Measurements from ENCODE around the gene PGS1. TPM values are rescaled to one million over a fixed set of nuclear protein-coding genes. Genes with fewer than 3 reads are reported as not detected.

The PGS1 gene
- total and polyA plus RNA-seq, 2 experiments from 2014 or later: 30.4 to 42.5 TPM

- H3K79me2 ChIP-seq: no peaks in the 10 kb centered on the region
- H3K4me3 ChIP-seq: no peak overlapping the region
- no peak overlapping the region for H3K4me2 ChIP-seq
- no peak overlapping the region for H2AFZ ChIP-seq
- no peaks in the 10 kb centered on the region for H4K20me1 ChIP-seq (ENCODE audit: insufficient read depth, poor library complexity, severe bottlenecking)
- H3K36me3 ChIP-seq (replicated peaks; ENCODE audit: insufficient read depth, low read depth): no peaks in the 10 kb centered on the region
- no peak for DNase-seq (ENCODE audit: low spot score)
- no peaks in the 10 kb centered on the region for H3K4me1 ChIP-seq (ENCODE audit: insufficient read depth)
- no peaks in the 10 kb centered on the region for H3K27me3 ChIP-seq
- no peaks in the 10 kb centered on the region for H3K9me2 ChIP-seq (replicated peaks; ENCODE audit: insufficient read depth)
- WGBS (ENCODE audit: low lambda C conversion rate, missing lambda C conversion rate): 92% methylated on average over 20 of the region's 20 CpGs
- no peak for TF ChIP-seq CTCF (IDR thresholded peaks at IDR 0.05; ENCODE audit: poor library complexity)
- TF ChIP-seq EZH2phosphoT487 (IDR thresholded peaks at IDR 0.05; ENCODE audit: low read depth, severe bottlenecking, unreplicated experiment): no peak
- no peak for TF ChIP-seq EZH2 (IDR thresholded peaks at IDR 0.05; ENCODE audit: borderline replicate concordance)
- no peaks in the 10 kb centered on the region for H3K9me3 ChIP-seq (ENCODE audit: low read depth)
- H3K27ac ChIP-seq: no peak overlapping the region
These were observed 65.9 kb downstream of the PGS1 start for GRCh38 chr17:78444392-78444791.

- Histone ChIP-seq H4K20me1 (ENCODE audit: insufficient read depth, poor library complexity, severe bottlenecking) (no peaks in the 10 kb centered on the region), H3K27me3 (no peaks in the 10 kb centered on the region), H3K4me3 (no peak overlapping the region), H3K79me2 (no peaks in the 10 kb centered on the region), H3K4me2 (no peak overlapping the region), H3K9me2 (replicated peaks; ENCODE audit: insufficient read depth) (no peaks in the 10 kb centered on the region), H3K27ac (no peak overlapping the region), H3K4me1 (ENCODE audit: insufficient read depth) (no peaks in the 10 kb centered on the region), H2AFZ (no peak overlapping the region), H3K36me3 (replicated peaks; ENCODE audit: insufficient read depth, low read depth) (no peaks in the 10 kb centered on the region), H3K9me3 (ENCODE audit: low read depth) (no peaks in the 10 kb centered on the region)
- WGBS (ENCODE audit: low lambda C conversion rate, missing lambda C conversion rate): 97% methylated on average over 7 of the region's 7 CpGs
- no peak for DNase-seq (ENCODE audit: low spot score)
- TF ChIP-seq CTCF (IDR thresholded peaks at IDR 0.05; ENCODE audit: poor library complexity) (no peak), EZH2phosphoT487 (IDR thresholded peaks at IDR 0.05; ENCODE audit: low read depth, severe bottlenecking, unreplicated experiment) (no peak), EZH2 (IDR thresholded peaks at IDR 0.05; ENCODE audit: borderline replicate concordance) (no peak)
These were observed 68.4 kb downstream of the PGS1 start for GRCh38 chr17:78446833-78447232.

DNA sequence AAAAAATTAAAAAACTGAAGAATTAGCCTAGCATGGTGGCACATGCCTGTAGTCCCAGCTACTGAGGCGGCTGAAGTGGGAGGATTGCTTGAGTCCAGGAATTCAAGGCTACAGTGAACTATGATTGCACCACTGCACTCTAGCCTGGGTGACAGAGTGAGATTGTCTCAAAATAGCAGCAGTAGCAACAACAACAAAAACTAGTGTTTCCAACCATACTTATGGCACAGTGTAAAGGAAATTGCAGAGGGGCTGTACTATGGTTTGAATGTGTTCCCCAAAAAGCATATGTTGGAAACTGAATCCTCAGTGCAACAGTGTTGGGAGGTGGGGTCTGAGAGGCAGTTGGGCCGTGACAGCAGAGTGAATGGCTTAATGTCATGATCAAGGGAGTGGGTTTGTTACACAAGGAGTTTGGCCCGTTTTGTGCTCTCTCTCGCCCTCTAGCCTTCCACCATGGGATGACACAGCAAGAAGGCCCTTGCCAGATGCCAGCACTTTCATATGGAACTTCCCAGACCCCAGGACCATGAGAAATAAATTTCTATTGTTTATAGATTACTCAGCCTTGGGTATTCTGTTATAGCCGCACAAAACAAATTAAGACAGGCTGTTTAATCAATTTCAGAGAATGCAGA, 70.0 kb downstream of the PGS1 start:
- no peaks in the 10 kb centered on the region for H3K79me2 ChIP-seq
- no peaks in the 10 kb centered on the region for H3K4me1 ChIP-seq (ENCODE audit: insufficient read depth)
- no peaks in the 10 kb centered on the region for H4K20me1 ChIP-seq (ENCODE audit: insufficient read depth, poor library complexity, severe bottlenecking)
- H3K36me3 ChIP-seq (replicated peaks; ENCODE audit: insufficient read depth, low read depth): no peaks in the 10 kb centered on the region
- H3K9me3 ChIP-seq (ENCODE audit: low read depth): no peaks in the 10 kb centered on the region
- H3K4me3 ChIP-seq: no peak overlapping the region
- no peak for DNase-seq (ENCODE audit: low spot score)
- TF ChIP-seq CTCF (IDR thresholded peaks at IDR 0.05; ENCODE audit: poor library complexity) (no peak), EZH2phosphoT487 (IDR thresholded peaks at IDR 0.05; ENCODE audit: low read depth, severe bottlenecking, unreplicated experiment) (no peak), EZH2 (IDR thresholded peaks at IDR 0.05; ENCODE audit: borderline replicate concordance) (no peak)
- no peak overlapping the region for H3K27ac ChIP-seq
- H2AFZ ChIP-seq: no peak overlapping the region
- 66% methylated on average over 5 of the region's 5 CpGs for WGBS (ENCODE audit: low lambda C conversion rate, missing lambda C conversion rate)
- no peaks in the 10 kb centered on the region for H3K27me3 ChIP-seq
- H3K9me2 ChIP-seq (replicated peaks; ENCODE audit: insufficient read depth): no peaks in the 10 kb centered on the region
- H3K4me2 ChIP-seq: no peak overlapping the region
